Measurements from ENCODE around the gene CDC26.
"Not testable (repeated sequence)": the region's sequence is repeated elsewhere in the genome, so short reads cannot be mapped to it uniquely, and the experiment has no call there.

Gene CDC26

GRCh38 chr9:113293285-113293878 lies 18.0 kb upstream of the CDC26 start:
- DNase-seq (ENCODE audit: low read depth), result no peak

GRCh38 chr9:113290052-113290607 lies 14.8 kb upstream of the CDC26 start:
- DNase-seq (ENCODE audit: low read depth), result no peak

GRCh38 chr9:113289091-113289490 lies 13.7 kb upstream of the CDC26 start:
- DNase-seq (ENCODE audit: low read depth), result no peak

- DNase-seq (ENCODE audit: low read depth), result no peak
Observed at GRCh38 chr9:113281356-113281755, 6.0 kb upstream of the CDC26 start.

GRCh38 chr9:113278840-113279239 lies 3.5 kb upstream of the CDC26 start:
- DNase-seq (ENCODE audit: low read depth), result no peak

GRCh38 chr9:113274474-113275156 lies 757 bp downstream of the CDC26 start:
- DNase-seq (ENCODE audit: low read depth), result no peak

- DNase-seq (ENCODE audit: low read depth), result no peak
Observed at GRCh38 chr9:113269871-113270270, 5.5 kb downstream of the CDC26 start.

- no peak for DNase-seq (ENCODE audit: low read depth)
Observed at GRCh38 chr9:113269355-113269754, 6.0 kb downstream of the CDC26 start.

- DNase-seq (ENCODE audit: low read depth), result no peak
Observed at GRCh38 chr9:113267911-113268566, 7.3 kb downstream of the CDC26 start.

GRCh38 chr9:113266174-113266573 lies 9.2 kb downstream of the CDC26 start:
- DNase-seq (ENCODE audit: low read depth), result no peak

GRCh38 chr9:113261917-113262671 lies 13.3 kb downstream of the CDC26 start:
- no peak for DNase-seq (ENCODE audit: low read depth)

- no peak for DNase-seq (ENCODE audit: low read depth)
Observed at GRCh38 chr9:113258282-113258681, 17.1 kb downstream of the CDC26 start.

GRCh38 chr9:113257863-113258262 lies 17.5 kb downstream of the CDC26 start:
- DNase-seq (ENCODE audit: low read depth), result no peak

- DNase-seq (ENCODE audit: low read depth), result no peak
Observed at GRCh38 chr9:113255438-113255837, 19.9 kb downstream of the CDC26 start.

GRCh38 chr9:113254991-113255390 lies 20.4 kb downstream of the CDC26 start:
- DNase-seq (ENCODE audit: low read depth), result no peak

- no peak for DNase-seq (ENCODE audit: low read depth)
Observed at GRCh38 chr9:113250807-113251206, 24.6 kb downstream of the CDC26 start.

GRCh38 chr9:113249661-113250060 lies 25.7 kb downstream of the CDC26 start:
- not testable (repeated sequence) for DNase-seq (ENCODE audit: low read depth)

- DNase-seq (ENCODE audit: low read depth), result no peak
Observed at GRCh38 chr9:113247640-113248039, 27.7 kb downstream of the CDC26 start.

- no peak for DNase-seq (ENCODE audit: low read depth)
Observed at GRCh38 chr9:113246928-113247327, 28.4 kb downstream of the CDC26 start.

GRCh38 chr9:113245894-113246293 lies 29.5 kb downstream of the CDC26 start:
- DNase-seq (ENCODE audit: low read depth), result no peak

- DNase-seq (ENCODE audit: low read depth), result no peak
Observed at GRCh38 chr9:113244556-113244955, 30.8 kb downstream of the CDC26 start.

GRCh38 chr9:113241161-113241560 lies 34.2 kb downstream of the CDC26 start:
- no peak for DNase-seq (ENCODE audit: low read depth)
